Measurements from ENCODE around the gene SH3GL1.

The SH3GL1 gene

GRCh38 chr19:4367336-4367723 lies 33.0 kb downstream of the SH3GL1 start:
- H3K4me1 Mint-ChIP-seq = peaks cover 55% of the 10 kb centered on the region

GRCh38 chr19:4366666-4367335 lies 33.5 kb downstream of the SH3GL1 start:
- DNase-seq (ENCODE audit: low spot score in 2 of 2) (no peak), ATAC-seq (no peak)
- Mint-ChIP-seq H3K4me1 (peaks cover 54% of the 10 kb centered on the region), H3K4me3 (no peak overlapping the region), H3K9me3 (no peaks in the 10 kb centered on the region), H3K36me3 (peaks cover 84% of the 10 kb centered on the region), H3K27ac (peak overlapping the region; percentile 95)

More at GRCh38 chr19:4367336-4367723, 33.0 kb downstream of the SH3GL1 start:
- Mint-ChIP-seq H3K27ac (peak overlapping the region; percentile 95), H3K36me3 (peaks cover 84% of the 10 kb centered on the region), H3K9me3 (no peaks in the 10 kb centered on the region), H3K4me3 (no peak overlapping the region)
- ATAC-seq = no peak
- no peak for DNase-seq (ENCODE audit: low spot score in 2 of 2)

DNA sequence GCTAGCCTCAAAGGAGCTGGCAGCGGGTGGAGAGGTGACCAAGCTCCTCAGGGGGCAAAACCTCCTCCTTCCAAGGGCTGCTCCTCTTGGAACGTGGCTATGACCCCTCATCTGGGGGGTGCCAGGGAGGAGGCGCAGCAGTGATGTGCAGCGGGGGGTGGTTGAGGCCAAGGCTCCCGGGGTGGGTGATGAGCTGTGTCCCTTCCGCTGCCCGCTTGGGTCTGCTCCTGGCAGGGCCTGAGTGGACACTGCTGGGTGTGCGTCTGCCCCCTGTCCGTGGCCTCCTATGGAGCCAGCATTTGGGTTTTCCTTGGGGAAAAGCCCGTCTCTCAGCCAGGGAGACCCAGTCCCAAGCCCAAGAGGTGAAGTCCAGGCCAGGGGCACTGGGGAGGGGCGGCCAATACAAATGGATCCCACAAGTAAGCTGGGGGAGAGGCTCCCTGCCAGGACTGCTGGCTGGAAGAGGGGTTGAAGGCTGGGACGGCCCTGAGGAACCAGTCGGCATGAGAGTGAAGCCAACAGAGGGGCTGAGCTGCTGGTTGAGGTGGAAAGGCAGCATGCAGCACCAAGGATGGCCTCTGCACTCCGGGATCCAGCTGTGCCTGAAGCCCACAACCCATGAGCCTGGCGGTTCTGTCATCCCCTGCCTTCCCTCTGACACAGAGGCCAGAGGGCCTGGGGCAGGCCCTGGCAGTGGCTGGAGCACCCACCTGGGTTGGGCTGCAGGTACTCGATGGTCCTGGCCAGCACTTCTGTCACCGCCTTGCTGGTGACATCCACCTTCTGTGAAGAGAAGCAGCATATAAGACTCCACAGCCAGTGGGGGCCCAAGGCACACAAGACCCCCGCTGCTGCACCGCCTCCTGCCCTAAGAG lies 34.3 kb downstream of the SH3GL1 start:
- Mint-ChIP-seq H3K9me3 (no peaks in the 10 kb centered on the region), H3K4me1 (peaks cover 46% of the 10 kb centered on the region)

GRCh38 chr19:4365341-4365740 lies 35.0 kb downstream of the SH3GL1 start:
- Mint-ChIP-seq H3K36me3 (peaks cover 87% of the 10 kb centered on the region), H3K27ac (peak overlapping the region; percentile 29), H3K9me3 (no peaks in the 10 kb centered on the region), H3K4me3 (no peak overlapping the region), H3K4me1 (peaks cover 39% of the 10 kb centered on the region)
- ATAC-seq (no peak), DNase-seq (ENCODE audit: low spot score in 2 of 2) (no peak)

More for the DNA sequence above, 34.3 kb downstream of the SH3GL1 start:
- DNase-seq (ENCODE audit: low spot score in 2 of 2) (no peak), ATAC-seq (no peak)
- H3K36me3 Mint-ChIP-seq = peaks cover 83% of the 10 kb centered on the region
- no peak overlapping the region for H3K4me3 Mint-ChIP-seq
- H3K27ac Mint-ChIP-seq = peak overlapping the region; percentile 95

DNA sequence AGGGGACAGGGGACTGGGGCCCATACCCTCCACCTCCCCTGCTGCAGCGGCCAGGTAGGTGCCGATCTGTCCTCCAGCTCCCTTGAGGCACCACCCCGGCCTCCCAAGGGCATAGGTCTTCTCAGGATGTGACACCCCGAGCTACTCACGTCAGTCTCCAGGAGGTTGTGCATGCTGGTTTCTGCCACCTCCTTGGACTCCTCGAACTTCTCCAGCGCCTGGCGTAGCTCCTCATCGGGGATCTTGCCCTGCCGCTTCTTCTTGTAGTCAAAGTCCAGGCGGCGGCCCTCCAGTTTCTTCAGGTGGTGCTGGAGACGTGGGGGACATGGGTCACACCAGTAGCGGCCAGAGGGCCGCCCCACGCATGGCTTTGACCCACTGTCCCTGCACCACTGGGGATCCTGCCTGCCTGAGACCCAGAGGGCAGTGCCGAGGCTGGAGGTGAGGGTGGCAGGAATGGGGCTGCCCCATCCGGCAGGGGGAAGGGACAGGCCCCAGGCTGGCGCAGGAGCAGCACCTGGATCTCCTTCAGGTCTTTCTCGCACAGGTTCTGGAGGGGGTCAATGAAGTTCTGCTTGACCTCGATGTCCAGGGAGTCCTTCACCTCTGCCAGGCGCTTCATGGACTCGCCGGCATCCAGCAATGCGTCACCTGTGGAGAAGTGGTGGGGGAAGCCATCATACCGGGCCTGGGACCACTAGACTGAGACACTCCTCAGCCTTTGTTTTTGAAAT lies 36.6 kb downstream of the SH3GL1 start:
- H3K27ac Mint-ChIP-seq = peak overlapping the region; percentile 64
- no peaks in the 10 kb centered on the region for H3K9me3 Mint-ChIP-seq
- H3K4me3 Mint-ChIP-seq = no peak overlapping the region
- no peak for ATAC-seq
- peaks cover 24% of the 10 kb centered on the region for H3K4me1 Mint-ChIP-seq
- H3K36me3 Mint-ChIP-seq = peaks cover 91% of the 10 kb centered on the region
- DNase-seq (ENCODE audit: low spot score in 2 of 2) = no peak

- H3K36me3 Mint-ChIP-seq = peaks cover 94% of the 10 kb centered on the region
- DNase-seq (ENCODE audit: low spot score in 2 of 2) (no peak), ATAC-seq (no peak)
- peak overlapping the region; percentile 64 for H3K27ac Mint-ChIP-seq
- peaks cover 17% of the 10 kb centered on the region for H3K4me1 Mint-ChIP-seq
- no peaks in the 10 kb centered on the region for H3K9me3 Mint-ChIP-seq
- no peak overlapping the region for H3K4me3 Mint-ChIP-seq
Observed at GRCh38 chr19:4362831-4363545, 37.4 kb downstream of the SH3GL1 start.

DNA sequence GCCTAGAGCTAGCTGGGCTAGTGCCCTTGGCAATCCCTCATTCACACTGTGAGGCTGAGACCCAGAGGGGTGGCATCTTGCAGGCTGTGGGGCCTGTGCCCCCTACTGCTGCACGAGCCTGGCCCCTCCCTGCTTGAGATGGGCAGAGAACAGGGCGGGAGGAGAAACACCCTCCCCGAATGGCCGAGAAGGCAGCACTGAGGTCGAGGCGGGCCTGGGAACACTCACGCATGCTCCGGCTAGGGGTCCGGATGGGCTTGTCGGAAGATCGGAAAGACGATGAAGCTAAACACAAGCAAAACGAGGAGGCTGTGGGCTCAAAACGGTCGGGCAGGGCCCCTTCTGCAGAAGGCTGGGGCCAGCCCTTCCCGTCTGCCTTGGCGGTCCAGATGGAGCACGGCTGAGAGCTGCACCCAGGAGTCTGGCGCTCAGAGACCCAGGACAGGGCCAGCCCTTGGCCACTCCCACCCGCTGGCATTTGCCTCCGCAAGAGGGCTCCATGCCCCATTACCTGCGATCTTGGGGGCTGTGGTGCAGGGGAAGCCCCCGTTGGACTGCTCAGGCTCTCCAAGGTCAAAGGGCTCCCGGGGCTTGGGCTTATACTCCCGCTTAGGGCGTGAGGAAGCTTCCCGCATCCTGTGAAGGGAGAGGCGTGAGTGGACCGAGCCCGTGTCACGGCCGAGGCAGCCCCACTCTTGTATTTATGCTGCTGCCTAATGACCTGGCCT lies 38.1 kb downstream of the SH3GL1 start:
- DNase-seq (ENCODE audit: low spot score in 2 of 2) (no peak), ATAC-seq (no peak)
- Mint-ChIP-seq H3K4me3 (no peak overlapping the region), H3K36me3 (peaks cover 95% of the 10 kb centered on the region), H3K9me3 (no peaks in the 10 kb centered on the region), H3K27ac (peak overlapping the region; percentile 64), H3K4me1 (peaks cover 10% of the 10 kb centered on the region)

DNA sequence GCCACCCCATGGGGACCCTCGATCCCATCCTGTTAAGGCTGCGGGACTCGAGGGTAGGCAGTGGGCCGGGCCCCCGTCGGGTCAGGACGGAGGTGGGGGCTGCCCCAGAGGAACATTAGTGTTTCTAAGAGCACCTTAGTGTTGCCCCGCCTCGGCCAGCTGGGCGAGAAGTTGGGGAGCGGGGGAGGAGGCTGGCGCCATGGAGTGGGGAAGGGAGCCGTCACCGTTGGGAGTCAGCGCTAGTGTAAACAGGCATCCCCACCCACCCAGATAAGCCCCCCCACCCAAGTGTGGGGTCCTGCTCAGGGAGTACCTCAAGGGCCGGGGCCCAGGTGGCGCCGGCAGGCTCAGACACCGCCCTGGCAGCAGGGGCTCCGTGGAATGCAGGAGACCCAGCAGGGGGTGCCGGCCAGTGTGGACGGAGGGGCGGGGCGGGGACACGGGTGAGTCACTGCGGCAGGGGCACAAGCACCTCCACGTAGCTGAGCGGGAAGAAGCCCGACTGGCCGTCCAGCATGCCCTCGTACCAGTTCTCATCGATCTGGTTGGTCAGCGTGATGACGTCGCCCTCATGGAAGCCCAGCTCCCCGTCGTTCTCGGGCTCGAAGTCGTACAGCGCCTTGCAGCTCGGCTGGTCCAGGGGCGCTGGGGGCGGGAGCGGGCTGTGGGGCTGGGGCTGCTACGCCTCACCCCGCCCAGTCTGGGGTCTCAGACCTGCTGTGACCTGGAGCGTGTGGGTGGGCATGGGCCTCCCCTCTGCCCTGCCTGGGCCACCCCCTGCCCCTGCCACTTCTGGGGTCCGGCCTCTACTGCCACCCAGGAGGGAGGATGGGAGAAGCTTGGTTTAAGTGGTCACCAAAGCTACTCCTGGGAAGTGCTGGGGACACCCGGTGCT lies 38.9 kb downstream of the SH3GL1 start:
- Mint-ChIP-seq H3K36me3 (peaks cover 95% of the 10 kb centered on the region), H3K4me3 (no peak overlapping the region), H3K27ac (peak overlapping the region; percentile 64), H3K9me3 (no peaks in the 10 kb centered on the region), H3K4me1 (peaks cover 5% of the 10 kb centered on the region)
- ATAC-seq (no peak), DNase-seq (ENCODE audit: low spot score in 2 of 2) (no peak)

DNA sequence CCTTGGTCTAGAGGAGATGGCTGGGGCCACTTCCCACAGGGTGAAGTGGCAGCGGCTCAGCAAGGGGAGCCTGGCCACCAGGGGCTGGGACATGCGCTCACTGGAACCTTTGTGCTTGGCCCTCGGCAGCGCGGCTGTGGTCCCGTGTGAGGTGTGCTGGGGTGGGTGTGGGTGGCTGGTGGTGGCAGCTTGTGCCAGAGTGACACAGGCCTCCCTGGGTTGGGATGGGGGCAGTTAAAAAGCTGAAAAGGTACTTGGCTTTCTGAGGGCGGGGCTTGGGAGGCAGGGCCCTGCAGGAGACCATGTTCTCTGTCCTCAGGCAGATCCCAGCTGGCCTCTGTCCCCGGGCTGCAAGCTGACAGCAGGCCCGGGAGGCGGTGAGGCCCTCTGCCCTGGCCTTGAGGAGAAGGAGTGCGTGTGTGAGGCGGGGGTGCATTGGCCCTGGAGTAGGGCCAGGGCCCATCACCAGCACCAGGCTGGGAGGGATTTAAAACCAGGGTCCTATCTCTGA lies 39.7 kb downstream of the SH3GL1 start:
- peak overlapping the region; percentile 45 for H3K27ac Mint-ChIP-seq
- H3K4me1 Mint-ChIP-seq = peaks cover 5% of the 10 kb centered on the region
- H3K36me3 Mint-ChIP-seq = peaks cover 95% of the 10 kb centered on the region
- no peak overlapping the region for H3K4me3 Mint-ChIP-seq
- no peaks in the 10 kb centered on the region for H3K9me3 Mint-ChIP-seq
- no peak for DNase-seq (ENCODE audit: low spot score in 2 of 2)
- no peak for ATAC-seq

DNA sequence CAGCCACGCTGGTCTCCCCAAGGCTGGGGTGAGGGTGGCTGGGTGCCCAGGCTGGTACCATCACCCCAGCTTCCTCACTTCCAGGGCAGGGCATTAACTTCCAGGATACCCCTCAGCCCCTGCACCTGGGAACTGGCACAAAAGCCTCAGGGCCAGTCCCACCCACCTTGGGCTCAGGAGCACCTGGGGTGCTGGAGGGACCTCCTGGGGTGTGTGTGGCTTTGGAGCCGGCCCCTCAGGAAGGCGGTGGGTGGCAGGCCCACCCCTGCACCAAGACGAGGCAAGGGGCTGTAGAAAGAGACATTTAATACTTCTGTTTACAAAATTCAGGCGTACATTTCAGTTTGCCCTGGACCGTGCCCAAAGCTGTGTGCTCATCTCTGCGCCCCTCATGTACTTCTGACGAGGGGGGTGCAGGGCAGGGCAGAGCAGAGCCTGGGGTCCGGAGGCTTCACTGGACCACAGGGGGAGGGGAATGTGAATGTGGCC lies 40.2 kb downstream of the SH3GL1 start:
- no peak overlapping the region for H3K4me3 Mint-ChIP-seq
- peak overlapping the region; percentile 45 for H3K27ac Mint-ChIP-seq
- H3K4me1 Mint-ChIP-seq = peaks cover 5% of the 10 kb centered on the region

DNA sequence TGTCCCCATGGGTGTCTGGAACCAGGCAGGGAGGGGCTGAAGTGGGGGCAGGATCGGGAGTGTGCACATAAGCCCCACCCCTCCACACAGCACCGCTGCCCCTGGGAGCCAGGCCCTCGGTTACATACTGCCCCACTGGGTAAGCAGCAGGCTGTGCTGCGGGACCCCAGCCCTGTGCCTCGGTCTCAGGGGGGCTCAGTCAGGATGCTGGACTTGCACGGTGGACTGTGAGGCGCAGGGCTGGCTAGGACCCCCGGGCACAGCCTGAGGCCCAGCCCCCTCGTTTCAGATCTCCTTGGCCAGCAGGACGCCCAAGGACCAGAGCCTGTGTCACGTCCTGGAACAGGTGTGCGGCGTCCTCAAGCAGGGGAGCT lies 40.7 kb downstream of the SH3GL1 start:
- Mint-ChIP-seq H3K36me3 (peaks cover 90% of the 10 kb centered on the region), H3K4me1 (peaks cover 5% of the 10 kb centered on the region), H3K9me3 (no peaks in the 10 kb centered on the region), H3K27ac (peak overlapping the region; percentile 45), H3K4me3 (no peak overlapping the region)
- DNase-seq (ENCODE audit: low spot score in 2 of 2) = no peak
- peak; percentile 14 for ATAC-seq

More for the DNA sequence above, 40.2 kb downstream of the SH3GL1 start:
- no peak for DNase-seq (ENCODE audit: low spot score in 2 of 2)
- H3K36me3 Mint-ChIP-seq = peaks cover 93% of the 10 kb centered on the region
- no peaks in the 10 kb centered on the region for H3K9me3 Mint-ChIP-seq
- no peak for ATAC-seq

DNA sequence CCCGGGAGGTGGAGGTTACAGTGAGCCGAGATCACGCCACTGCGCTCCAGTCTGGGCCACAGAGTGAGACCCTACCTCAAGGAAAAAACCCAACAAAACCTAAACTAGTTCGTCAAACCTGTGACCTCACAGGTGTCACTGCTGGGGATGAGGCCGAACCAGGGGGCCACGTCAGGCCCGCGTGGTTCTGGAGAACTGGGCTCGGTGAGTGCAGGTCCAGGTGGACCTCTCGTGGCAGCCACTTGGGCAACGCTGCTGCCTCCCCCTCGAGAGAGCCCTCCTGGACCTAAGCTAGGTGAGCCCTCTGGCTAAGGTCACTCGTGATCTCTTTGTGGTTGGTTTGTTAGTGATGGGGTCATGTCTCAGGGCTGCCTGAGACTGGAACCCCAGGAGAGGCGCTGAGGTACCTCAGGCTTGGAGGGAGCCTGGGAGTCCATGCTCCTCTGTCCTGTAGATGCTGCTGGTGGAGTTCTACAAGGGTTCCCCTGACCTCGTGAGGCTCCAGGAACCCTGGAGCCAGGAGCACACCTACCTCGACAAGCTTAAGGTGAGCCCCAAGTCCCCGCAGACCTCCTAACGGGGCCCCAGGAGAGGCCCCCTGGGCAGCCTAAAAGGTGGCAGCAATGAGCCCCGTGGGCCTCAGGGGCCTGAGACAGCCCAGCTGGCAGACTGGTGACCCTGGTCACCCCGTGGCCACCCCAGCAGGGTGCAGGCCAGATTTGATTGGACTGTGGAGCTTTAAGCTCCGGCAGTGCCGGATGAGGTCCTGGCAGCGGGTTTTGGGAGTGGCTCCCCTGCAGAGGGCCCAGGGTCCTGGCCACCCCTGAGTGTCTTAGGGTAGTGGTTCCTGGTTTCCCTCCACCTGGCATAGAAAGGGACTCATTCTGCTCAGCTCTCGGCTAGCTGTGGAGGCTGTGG lies 41.4 kb downstream of the SH3GL1 start:
- Mint-ChIP-seq H3K36me3 (peaks cover 91% of the 10 kb centered on the region), H3K4me3 (no peak overlapping the region), H3K27ac (no peak overlapping the region), H3K4me1 (peaks cover 5% of the 10 kb centered on the region), H3K9me3 (no peaks in the 10 kb centered on the region)
- DNase-seq (ENCODE audit: low spot score in 2 of 2) (no peak), ATAC-seq (no peak)

Measured in stimulated activated effector memory CD8-positive, alpha-beta T cell treated with anti-CD3 and anti-CD28 coated beads, Interleukin-12 subunit alpha, Interleukin-12 subunit beta, amount 100 ng/mL, for 72 hours (primary cell).